OCI-LY1 (cell line): ENCODE results near the gene POLR2I.
A peak's percentile ranks its signal among the peaks of the same experiment; 100 is the strongest.

Source experiments
- H2AFZ ChIP-seq: fragments of 200-600 bp; sonication (generic), shearing (Covaris generic); 2 replicates; pipeline ENCODE4 v1.6.0; 2014; ENCODE audit warnings: antibody characterized with exemption, mild to moderate bottlenecking, low read length
- H3F3A ChIP-seq: fragments of 200-600 bp; sonication (generic), shearing (Covaris generic); 2 replicates; pipeline ENCODE4 v1.6.0; 2014; ENCODE audit warnings: mild to moderate bottlenecking, antibody characterized with exemption, low read length, moderate library complexity; ENCODE audit not compliant: insufficient read depth
- H3K27ac ChIP-seq: fragments of 200-600 bp; sonication (generic); 2 replicates; pipeline ENCODE4 v1.5.1; 2014; ENCODE audit warnings: low read length, mixed run types, mild to moderate bottlenecking, low read depth; ENCODE audit not compliant: poor library complexity, severe bottlenecking
- H3K27me3 ChIP-seq: fragments of 200-600 bp; sonication (generic); 2 replicates; pipeline ENCODE4 v1.6.0; 2014; ENCODE audit warnings: antibody characterized with exemption, mild to moderate bottlenecking, low read length, moderate library complexity; ENCODE audit not compliant: insufficient read depth
- H3K36me3 ChIP-seq: fragments of 200-600 bp; sonication (generic); 2 replicates; pipeline ENCODE4 v1.6.1; 2014; ENCODE audit warnings: mild to moderate bottlenecking, antibody characterized with exemption, low read length, moderate library complexity, mixed read lengths; ENCODE audit not compliant: insufficient read depth
- H3K4me1 ChIP-seq: fragments of 200-600 bp; sonication (generic); 2 replicates; pipeline ENCODE4 v1.5.1; 2014; ENCODE audit warnings: mild to moderate bottlenecking, low read length, moderate library complexity; ENCODE audit not compliant: insufficient read depth, severe bottlenecking
- H3K4me2 ChIP-seq: fragments of 200-600 bp; sonication (generic), shearing (Covaris generic); 2 replicates; pipeline ENCODE4 v1.6.1; 2014; ENCODE audit warnings: low read length
- H3K4me3 ChIP-seq: fragments of 200-600 bp; sonication (generic); 2 replicates; pipeline ENCODE4 v1.5.1; 2014; ENCODE audit warnings: low read length, low read depth, mild to moderate bottlenecking, mixed read lengths; ENCODE audit not compliant: poor library complexity, severe bottlenecking
- H3K79me2 ChIP-seq: fragments of 200-600 bp; shearing (Covaris generic); 2 replicates; pipeline ENCODE4 v1.6.1; 2016; ENCODE audit warnings: mixed run types, low read length, mixed read lengths; ENCODE audit not compliant: insufficient read depth
- H3K9ac ChIP-seq: fragments of 200-600 bp; sonication (generic), shearing (Covaris generic); 2 replicates; pipeline ENCODE4 v1.6.1; 2014; ENCODE audit warnings: mild to moderate bottlenecking, low read length, mixed read lengths
- H3K9me2 ChIP-seq: fragments of 200-600 bp; sonication (generic), shearing (Covaris generic); 2 replicates; pipeline ENCODE4 v1.6.1; 2014; ENCODE audit warnings: low read depth, mild to moderate bottlenecking, low read length, mixed read lengths
- H3K9me3 ChIP-seq: fragments of 200-600 bp; shearing (Covaris generic); 2 replicates; pipeline ENCODE4 v1.6.1; 2014; ENCODE audit warnings: low read length, mixed read lengths
- H4K20me1 ChIP-seq: fragments of 200-600 bp; sonication (generic), shearing (Covaris generic); 2 replicates; pipeline ENCODE4 v1.6.0; 2016; ENCODE audit warnings: mild to moderate bottlenecking, low read length; ENCODE audit not compliant: insufficient read depth
- EZH2 ChIP-seq: fragments of 200-600 bp; sonication (generic), shearing (Covaris generic); IDR thresholded peaks from 2 replicates; pipeline ENCODE4 v1.8.0; 2017; ENCODE audit warnings: borderline replicate concordance, mixed run types, mild to moderate bottlenecking, antibody characterized with exemption, low read length, moderate library complexity, mixed read lengths
- TF ChIP-seq, protein P1 (sequence below): fragments of 200-600 bp; sonication (generic), shearing (Covaris generic); IDR thresholded peaks from 2 replicates; pipeline ENCODE4 v1.5.1; 2017; ENCODE audit warnings: mild to moderate bottlenecking, antibody characterized with exemption, low read length, moderate library complexity, mixed read lengths

The POLR2I gene

DNA sequence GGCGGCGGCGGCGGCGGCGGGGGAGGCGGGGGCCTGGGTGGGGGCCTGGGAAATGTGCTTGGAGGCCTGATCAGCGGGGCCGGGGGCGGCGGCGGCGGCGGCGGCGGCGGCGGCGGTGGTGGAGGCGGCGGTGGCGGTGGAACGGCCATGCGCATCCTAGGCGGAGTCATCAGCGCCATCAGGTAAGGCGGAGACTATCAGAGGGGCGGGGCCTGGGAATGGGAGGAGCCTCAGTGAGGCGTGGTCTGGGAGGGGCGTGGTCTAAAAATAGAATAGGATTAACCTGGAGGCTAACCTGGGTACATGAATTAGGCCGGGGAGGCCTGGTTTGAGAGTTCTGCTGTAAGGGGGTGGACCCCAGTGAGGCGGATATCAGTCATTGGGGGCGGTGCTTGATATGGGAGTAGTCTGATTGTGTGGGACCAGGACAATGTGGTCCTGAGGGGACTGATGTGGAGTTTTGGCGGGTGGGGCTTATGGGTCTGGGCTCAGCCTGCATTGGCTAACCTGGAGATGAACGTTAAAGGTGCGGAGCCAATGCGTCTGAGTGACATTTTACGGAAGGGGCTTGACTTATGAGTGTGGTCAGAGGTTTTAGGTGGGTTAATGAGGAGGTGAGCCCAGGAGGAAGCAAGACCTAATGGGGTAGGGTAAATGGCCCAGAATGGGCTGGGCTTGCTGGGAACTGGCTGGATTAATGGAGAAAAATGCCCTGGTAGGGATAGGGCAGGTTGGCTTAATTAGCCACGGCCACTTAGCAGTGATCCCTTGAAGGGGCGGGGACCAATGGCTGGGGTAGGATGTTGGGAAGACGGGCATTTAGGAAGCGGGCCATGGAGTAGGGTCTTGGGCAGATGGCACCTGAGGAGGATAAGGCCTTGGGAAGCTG is 26.6 kb upstream of the POLR2I start:
- peak overlapping the region; percentile 95 for H3K4me3 ChIP-seq
- peak overlapping the region; percentile 80 for H3K27ac ChIP-seq
- no peaks in the 10 kb centered on the region for H3K9me2 ChIP-seq
- H3K4me1 ChIP-seq = peaks cover 21% of the 10 kb centered on the region
- no peak overlapping the region for H2AFZ ChIP-seq
- peak overlapping the region; percentile 94; the same call in 1 of the 2 replicates for H3K9ac ChIP-seq
- H3K79me2 ChIP-seq = no peaks in the 10 kb centered on the region
- no peaks in the 10 kb centered on the region for H4K20me1 ChIP-seq
- H3K36me3 ChIP-seq = peaks cover 33% of the 10 kb centered on the region
- H3F3A ChIP-seq = no peaks in the 10 kb centered on the region
- H3K9me3 ChIP-seq = no peaks in the 10 kb centered on the region
- no peaks in the 10 kb centered on the region for H3K27me3 ChIP-seq
- no peak for TF ChIP-seq EZH2
- TF ChIP-seq, protein P1, sequence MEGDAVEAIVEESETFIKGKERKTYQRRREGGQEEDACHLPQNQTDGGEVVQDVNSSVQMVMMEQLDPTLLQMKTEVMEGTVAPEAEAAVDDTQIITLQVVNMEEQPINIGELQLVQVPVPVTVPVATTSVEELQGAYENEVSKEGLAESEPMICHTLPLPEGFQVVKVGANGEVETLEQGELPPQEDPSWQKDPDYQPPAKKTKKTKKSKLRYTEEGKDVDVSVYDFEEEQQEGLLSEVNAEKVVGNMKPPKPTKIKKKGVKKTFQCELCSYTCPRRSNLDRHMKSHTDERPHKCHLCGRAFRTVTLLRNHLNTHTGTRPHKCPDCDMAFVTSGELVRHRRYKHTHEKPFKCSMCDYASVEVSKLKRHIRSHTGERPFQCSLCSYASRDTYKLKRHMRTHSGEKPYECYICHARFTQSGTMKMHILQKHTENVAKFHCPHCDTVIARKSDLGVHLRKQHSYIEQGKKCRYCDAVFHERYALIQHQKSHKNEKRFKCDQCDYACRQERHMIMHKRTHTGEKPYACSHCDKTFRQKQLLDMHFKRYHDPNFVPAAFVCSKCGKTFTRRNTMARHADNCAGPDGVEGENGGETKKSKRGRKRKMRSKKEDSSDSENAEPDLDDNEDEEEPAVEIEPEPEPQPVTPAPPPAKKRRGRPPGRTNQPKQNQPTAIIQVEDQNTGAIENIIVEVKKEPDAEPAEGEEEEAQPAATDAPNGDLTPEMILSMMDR = no peak
- peak overlapping the region; percentile 75 for H3K4me2 ChIP-seq

DNA sequence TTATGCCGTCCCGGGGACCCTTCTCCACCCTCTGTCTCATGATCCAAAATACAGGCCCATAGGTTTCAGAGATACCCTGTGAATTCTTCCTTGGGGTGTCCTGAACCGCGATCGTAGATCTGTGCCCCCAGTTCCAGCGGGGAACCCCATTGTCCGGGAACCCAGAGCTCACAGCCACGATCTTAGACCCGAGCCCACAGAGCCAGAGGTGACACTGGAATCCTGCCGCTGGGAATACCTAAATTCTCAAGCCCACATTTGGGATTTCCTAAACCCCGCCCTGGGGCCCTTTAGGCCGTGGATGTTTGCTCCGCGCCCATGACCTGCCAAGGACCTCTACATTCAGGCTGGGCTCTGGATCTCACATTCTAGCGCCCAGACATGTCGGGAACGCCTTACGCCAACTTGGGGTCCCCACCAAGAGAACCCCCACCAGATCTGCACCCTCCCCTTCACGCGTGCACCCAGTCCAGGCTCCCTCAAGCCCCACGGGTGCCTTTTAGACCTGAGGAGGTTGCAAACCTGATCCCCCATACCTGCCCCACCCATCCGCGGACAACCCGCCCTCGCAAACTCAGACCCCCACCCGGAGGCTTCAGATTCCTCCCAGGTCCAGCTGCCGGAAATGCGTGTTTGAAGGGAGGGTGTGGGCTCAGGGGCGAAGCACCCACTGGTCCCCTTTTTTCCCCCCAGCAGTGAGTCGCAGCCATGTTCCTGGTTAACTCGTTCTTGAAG is 25.8 kb upstream of the POLR2I start:
- Histone ChIP-seq H3K4me2 (peak overlapping the region; percentile 75), H4K20me1 (no peaks in the 10 kb centered on the region), H3K4me3 (peak overlapping the region; percentile 95), H3K27ac (peak overlapping the region; percentile 80), H3K79me2 (no peaks in the 10 kb centered on the region), H3K9me2 (no peaks in the 10 kb centered on the region), H3K9ac (peak overlapping the region; percentile 94), H3K9me3 (no peaks in the 10 kb centered on the region), H3K27me3 (no peaks in the 10 kb centered on the region), H3F3A (no peaks in the 10 kb centered on the region), H3K36me3 (peaks cover 25% of the 10 kb centered on the region), H2AFZ (no peak overlapping the region), H3K4me1 (peaks cover 22% of the 10 kb centered on the region)
- TF ChIP-seq, protein P1 = no peak
- TF ChIP-seq EZH2 = no peak

DNA sequence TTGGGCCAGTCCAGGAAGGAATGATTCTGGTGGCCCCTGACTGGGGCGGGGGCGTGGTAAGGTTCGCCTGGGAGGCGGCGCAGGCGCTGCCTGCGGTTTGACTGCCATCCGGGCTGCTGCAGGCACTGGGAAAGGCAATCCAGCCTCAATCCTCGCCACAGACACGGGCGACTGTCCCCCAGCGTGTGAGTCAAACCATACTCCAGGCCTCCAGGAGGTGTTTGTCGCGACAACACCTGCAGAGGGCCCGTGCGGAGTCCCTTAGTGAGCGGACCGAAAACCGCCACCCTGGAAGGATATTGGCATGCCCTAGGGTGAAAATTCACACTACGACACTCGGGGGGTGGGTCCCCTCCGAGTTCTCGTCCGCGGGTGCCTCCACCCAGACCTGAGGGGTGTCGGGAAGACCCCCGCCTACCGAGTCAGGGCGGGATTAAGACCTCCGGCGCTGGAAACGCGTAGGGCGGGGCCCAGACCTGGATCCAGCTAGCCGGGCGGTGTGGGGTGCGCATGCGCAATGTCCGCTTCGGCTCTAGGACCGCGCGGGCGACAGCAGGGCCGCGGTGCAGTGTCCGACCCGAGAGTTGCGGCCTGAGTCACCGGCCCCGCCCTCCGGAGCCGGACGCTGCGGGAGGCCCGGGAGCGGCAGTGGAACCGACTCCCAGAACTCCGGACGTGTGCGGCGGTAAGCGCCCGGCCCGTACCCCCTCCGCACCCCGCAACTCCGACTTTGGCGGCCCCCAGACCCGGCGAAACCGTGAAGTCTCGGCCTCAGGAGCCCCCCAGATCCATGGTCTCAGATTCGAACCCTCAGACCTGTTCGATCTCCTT is 25.0 kb upstream of the POLR2I start, which contains the start of gene CAPNS1:
CAPNS1 (plus strand) TSS at position 594 of the 831 bp plus-strand sequence. CDS start 946 bp downstream, outside the sequence.
- H3F3A ChIP-seq = no peaks in the 10 kb centered on the region
- no peak for TF ChIP-seq EZH2
- TF ChIP-seq, protein P1 = peak; percentile 33; the same call in 1 of the 2 replicates
- H4K20me1 ChIP-seq = no peaks in the 10 kb centered on the region
- peak within 1 kb of the TSS; percentile 80 for H3K27ac ChIP-seq
- peak within 1 kb of the TSS; percentile 95 for H3K4me3 ChIP-seq
- peak within 1 kb of the TSS; percentile 75 for H3K4me2 ChIP-seq
- H3K4me1 ChIP-seq = peaks cover 22% of the 10 kb centered on the region
- H2AFZ ChIP-seq = no peak within 1 kb of the TSS
- H3K9me2 ChIP-seq = no peaks in the 10 kb centered on the region
- no peaks in the 10 kb centered on the region for H3K27me3 ChIP-seq
- H3K9ac ChIP-seq = peak within 1 kb of the TSS; percentile 94
- H3K79me2 ChIP-seq = no peaks in the 10 kb centered on the region
- peaks cover 18% of the 10 kb centered on the region for H3K36me3 ChIP-seq
- no peaks in the 10 kb centered on the region for H3K9me3 ChIP-seq
